GM11168 (cell line): Measurements from ENCODE around the gene VSIR.

Experiments used
- in situ Hi-C: fragments of 300-500 bp; cut with MboI; formaldehyde crosslinking; loops from one replicate; pipeline ENCODE4 v1.12.0; 2022; ENCODE audit warnings: low sequenced_read_pairs; ENCODE audit not compliant: unreplicated experiment

The VSIR gene

GRCh38 chr10:71807557-71808510, 34.5 kb upstream of the VSIR start:
- in situ Hi-C loops: no loop called here

GRCh38 chr10:71806704-71807556, 33.6 kb upstream of the VSIR start:
- in situ Hi-C loops: no loop called here

DNA sequence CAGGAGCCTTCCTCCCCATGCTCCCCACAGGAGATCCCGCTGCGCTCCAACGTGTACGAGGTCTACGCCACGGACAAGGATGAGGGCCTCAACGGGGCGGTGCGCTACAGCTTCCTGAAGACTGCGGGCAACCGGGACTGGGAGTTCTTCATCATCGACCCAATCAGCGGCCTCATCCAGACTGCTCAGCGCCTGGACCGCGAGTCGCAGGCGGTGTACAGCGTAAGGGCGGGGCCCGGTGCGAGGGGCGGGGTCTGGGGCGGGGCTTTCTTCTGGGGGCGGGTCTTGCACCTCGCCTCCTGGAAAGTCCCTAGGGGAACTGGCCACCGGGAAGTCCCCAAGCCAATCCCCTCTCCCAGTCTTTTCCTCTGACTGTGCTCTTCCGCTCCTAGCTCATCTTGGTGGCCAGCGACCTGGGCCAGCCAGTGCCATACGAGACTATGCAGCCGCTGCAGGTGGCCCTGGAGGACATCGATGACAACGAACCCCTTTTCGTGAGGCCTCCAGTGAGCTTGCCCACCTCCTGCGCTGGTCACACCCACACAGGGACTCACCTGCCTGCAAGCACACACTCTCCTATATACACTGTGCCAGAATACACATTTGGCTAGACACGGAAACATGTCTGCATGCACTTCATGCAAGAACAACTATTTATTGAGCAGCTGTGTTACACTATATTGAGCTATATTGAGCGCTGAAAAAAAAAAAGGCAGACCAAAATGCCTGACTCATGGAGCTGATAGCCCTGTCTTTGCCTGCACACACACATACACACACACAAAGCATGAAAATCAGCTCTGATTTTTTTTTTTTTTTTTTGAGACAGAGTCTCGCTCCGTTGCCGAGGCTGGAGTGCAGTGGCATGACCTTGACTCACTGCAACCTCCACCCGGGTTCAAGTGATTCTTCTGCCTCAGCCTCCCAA, 32.7 kb upstream of the VSIR start:
- in situ Hi-C loops: no loop called here

DNA sequence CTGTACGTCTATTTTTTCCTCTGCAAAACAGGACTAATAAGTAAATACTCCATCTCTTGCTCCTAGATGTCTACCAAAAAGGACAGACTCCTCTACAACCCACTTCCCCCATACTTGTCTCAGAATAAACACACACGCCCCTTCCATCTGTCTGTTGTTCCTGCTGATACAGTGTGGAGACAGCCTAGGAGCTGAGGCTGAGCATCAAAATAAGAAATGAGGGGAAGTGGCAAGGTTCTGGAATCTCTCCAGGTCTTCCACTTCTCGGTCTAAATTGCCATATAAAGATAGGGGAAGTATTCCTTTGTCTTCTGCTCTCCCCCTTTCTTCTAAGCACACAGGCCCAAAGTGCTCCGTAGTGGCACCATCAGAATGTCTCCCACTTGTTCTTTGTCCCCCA, 30.8 kb upstream of the VSIR start:
- in situ Hi-C loops: no loop called here

- in situ Hi-C loops: no loop called here
These were observed 29.6 kb upstream of the VSIR start for GRCh38 chr10:71802715-71803488.

- in situ Hi-C loops: no loop called here
These were observed 28.9 kb upstream of the VSIR start for GRCh38 chr10:71802235-71802634.

DNA sequence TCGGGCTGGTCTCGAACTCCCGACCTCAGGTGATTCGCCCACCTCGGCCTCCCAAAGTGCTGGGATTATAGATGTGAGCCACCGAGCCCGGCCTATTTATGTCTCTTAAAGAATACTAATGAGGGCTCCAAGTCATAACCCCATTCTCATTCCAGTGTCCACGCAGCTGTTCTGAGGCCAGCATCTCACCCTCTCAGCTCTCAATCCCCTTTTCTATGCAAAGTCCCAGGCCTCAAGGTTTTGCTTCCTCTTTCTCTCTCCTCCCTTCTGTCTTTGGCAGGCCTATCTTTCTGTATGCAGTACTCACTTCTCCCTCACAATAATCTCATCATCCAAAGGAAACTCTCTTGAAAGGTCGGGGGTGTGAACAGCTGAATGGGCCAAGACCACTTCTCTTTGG, 28.0 kb upstream of the VSIR start:
- in situ Hi-C loops: no loop called here

DNA sequence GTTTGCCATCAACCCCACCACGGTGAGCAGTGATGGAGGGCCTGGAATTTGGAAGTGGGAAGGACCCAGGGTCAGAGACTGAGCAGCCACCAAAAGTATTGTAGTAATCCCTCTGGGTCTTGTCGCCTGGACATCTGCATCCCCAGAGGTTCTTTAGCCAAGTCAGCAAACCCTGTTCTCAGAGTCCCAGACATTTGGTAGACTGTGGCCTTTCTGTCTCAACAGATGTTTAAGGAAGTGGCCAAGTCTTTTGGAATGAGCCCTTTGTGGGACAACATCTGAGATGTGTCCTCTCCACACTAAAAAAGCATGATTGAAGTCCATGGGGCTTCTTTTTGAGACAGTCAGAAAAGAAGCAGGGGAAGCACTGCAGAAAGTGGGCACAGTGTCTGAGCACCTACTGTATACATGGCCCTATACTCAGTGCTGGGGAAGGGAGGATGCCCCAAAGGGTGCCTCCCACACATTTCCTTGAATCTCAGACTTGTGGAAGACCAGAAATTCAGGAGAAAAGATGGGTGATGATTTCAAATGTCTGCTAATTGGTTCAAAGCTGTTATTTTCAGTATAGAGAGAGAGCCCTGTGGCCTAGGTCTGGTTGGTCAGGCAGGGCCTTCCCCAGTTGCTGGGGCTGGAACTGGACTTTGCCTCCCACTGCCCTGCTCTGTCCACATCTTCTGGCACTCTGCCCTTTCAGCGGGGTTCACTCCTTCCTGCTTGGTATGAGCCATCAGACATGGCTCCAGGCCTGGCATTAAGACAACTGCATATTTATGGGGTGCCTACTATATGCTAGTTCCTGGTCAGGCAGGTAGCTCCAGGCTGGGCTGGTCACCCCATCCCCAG, 26.5 kb upstream of the VSIR start:
- in situ Hi-C loops: no loop called here

GRCh38 chr10:71799112-71799511, 25.8 kb upstream of the VSIR start:
- in situ Hi-C loops: no loop called here

- in situ Hi-C loops: no loop called here
These were observed 24.9 kb upstream of the VSIR start for GRCh38 chr10:71798308-71798624.

DNA sequence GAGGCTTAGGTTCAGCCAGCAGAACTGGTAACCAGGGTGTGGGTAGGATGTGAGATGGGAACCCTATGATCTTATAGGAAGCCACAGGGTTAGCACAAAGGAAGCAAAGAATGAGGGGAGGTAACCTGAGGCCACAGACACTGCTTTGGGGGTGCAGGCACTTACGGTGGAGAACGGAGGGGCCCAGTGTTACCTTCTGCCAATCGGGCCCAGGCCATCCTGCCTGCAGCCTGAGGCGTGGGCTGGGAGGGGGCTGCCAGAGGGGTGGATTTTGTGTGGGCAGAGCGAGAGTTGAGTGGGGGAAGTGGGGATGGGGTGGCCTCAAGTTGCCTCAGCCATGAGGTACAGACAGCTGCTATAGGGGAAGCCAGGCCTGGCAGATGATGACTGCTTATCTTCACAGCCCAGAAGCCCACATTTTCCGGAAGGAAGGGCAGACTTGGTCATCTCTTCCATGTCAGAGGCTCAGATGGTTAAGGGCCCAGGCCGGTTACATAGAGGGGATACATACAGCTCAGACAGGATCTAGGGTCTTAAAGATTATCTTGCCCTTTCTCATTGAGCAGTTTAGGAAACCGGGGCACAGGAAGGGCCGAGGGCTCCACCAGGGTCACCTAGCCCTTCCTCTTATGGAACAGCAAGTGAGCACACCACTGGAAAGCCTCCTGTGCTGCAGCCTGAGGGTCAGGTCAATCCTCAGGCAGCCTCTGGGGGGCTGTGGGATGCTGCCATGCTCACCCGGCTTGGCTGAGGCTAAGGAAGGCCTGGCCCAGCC, 24.4 kb upstream of the VSIR start:
- in situ Hi-C loops: no loop called here

DNA sequence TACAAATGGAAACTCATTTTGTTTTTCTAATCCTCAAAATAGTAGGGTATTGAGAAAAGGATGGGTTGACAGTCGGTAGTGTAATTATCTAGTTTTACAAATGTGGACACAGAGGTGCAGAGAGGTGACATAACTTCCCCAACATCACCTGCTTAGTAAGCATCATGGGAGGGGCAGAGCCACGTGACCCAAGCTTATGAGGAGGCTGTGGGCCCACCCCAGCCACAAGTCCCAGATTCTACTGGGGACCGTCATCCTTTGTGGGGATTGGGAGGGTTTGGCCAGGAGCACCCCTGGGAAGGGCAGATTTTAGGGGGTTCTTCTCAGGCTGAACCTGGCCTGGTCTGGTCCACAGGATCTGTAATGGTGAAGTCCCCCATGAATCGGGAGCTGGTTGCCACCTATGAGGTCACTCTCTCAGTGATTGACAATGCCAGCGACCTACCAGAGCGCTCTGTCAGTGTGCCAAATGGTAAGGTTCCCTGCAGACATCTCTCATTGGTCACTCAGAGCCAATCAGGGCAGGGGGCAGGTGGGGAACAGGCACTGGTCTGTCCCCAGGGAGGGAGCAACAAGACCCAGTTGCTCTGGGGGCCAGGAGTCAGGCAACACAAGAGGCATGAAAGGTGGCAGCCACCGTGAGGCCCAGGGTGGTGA, 23.6 kb upstream of the VSIR start:
- in situ Hi-C loops: no loop called here

DNA sequence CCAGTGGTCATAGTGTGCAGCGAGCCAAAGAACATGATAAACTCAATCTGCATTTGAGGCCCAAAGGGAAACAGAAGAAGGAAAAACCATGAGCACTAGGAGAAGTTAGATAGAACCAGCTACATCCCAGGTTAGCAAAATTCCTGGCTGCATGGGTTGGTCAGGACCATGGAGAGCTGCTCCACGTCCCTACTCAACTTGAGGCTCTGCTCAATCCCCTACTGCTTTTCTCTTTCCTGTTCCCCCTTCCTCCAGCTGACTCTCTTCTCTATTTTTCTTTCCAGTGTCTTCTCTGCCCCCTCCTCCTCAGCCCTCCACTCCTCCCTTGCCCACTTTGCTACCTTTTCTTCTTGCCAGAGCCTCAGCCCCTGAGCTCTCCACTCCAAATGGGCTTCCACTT, 21.9 kb upstream of the VSIR start:
- in situ Hi-C loops: no loop called here

GRCh38 chr10:71790749-71791440, 17.6 kb upstream of the VSIR start:
- in situ Hi-C loops: no loop called here

DNA sequence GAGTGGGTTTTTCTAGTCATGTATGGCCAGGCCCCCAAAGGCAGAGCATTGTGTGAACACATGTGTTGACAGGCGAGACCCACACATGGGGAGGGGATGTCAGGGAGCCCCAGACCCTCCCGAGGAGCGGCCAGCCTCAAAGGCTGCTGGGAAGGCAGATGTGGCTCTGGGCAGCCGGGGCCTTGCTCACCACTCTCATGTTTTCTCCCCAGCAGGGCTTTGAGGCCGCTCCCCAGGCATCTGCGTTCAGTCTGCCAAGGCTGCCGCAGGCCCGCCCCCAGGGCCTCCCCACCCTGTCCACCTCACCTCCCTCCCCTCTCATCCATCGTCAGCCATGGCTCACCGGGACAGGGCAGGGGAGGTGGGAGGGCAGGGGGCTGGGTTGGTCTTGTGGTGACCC, 16.6 kb upstream of the VSIR start:
- in situ Hi-C loops: no loop called here

- in situ Hi-C loops: no loop called here
These were observed 15.6 kb upstream of the VSIR start for GRCh38 chr10:71788954-71789353.

DNA sequence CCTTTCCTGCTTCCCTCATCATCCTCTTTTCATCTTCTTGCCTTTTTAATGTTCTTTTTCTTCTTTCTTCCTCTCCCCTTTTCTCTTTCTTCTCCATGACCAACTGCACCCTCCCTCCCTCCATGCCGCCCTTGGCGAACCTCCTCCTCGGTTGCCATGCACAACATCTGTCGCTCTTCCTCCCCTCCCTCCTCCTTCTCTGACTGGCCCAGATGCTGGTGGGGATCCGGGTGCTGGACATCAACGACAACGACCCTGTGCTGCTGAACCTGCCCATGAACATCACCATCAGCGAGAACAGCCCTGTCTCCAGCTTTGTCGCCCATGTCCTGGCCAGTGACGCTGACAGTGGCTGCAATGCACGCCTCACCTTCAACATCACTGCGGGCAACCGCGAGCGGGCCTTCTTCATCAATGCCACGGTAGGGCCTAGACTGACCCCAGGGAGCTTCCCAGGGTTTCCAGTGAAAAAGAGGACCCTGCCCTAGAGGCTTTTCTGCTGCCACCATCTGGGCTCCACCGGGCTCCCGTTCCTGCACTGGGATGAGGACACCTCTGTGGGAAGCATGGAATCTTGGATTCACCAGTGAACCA, 11.5 kb upstream of the VSIR start:
- in situ Hi-C loops: no loop called here
